Measurements from ENCODE around the gene CLEC7A. TPM values are rescaled to one million over a fixed set of nuclear protein-coding genes. Genes with fewer than 3 reads are reported as not detected.

CLEC7A gene
- total RNA-seq, 1 experiment from 2014 or later: not detected

DNA sequence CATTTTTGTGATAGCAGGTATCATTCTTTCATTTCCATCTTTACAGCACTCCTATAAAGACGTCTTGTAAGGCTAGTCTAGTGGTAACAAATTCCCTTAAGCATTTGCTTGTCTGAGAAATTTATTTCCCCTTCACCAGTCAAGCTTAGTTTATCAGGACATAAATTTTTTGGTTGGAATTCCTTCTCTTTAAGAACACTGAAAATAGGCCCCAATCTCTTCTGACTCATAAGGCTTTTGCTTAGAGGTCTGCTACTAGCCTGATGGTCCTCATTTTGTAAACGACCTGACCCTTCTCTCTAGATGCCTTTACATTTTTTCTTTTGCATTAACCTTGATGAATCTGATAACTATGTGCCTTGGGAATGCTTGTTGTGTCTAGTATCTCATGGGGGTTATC, 21.6 kb upstream of the CLEC7A start:
- peaks cover 0 to 2% of the 10 kb centered on the region in 2 experiments; a peak in 2 of 5 replicates for H3K9me3 Mint-ChIP-seq

More for the DNA sequence above, 21.6 kb upstream of the CLEC7A start:
- no peaks in the 10 kb centered on the region for H3K36me3 Mint-ChIP-seq (ENCODE audit: insufficient read depth in 1 of 3, low read depth in 3 of 3)
- Histone ChIP-seq H3K27me3 (ENCODE audit: insufficient read depth, low read length) (no peaks in the 10 kb centered on the region), H4K20me1 (ENCODE audit: control insufficient read depth, insufficient read depth, insufficient read length) (no peaks in the 10 kb centered on the region), H4K8ac (replicated peaks; ENCODE audit: insufficient read length, low read depth, low read length) (no peak overlapping the region), H3K9ac (ENCODE audit: extremely low read depth, insufficient read length, low read length) (no peak overlapping the region), H2AFZ (ENCODE audit: low read length) (no peak overlapping the region), H2BK5ac (ENCODE audit: insufficient read length, low read length) (no peak overlapping the region), H3K9me3 (ENCODE audit: control insufficient read depth, low read depth, low read length) (no peaks in the 10 kb centered on the region), H4K91ac (ENCODE audit: insufficient read length, low read depth, low read length) (no peak overlapping the region), H4K5ac (ENCODE audit: insufficient read length, low read depth, low read length) (no peak overlapping the region), H2BK15ac (ENCODE audit: low read depth, low read length) (no peak overlapping the region), H2BK12ac (ENCODE audit: insufficient read length, low read depth, low read length) (no peak overlapping the region), H3K23ac (ENCODE audit: insufficient read length, low read depth, low read length) (no peak overlapping the region), H3K14ac (ENCODE audit: insufficient read depth, low read length) (no peak overlapping the region), H2AK5ac (ENCODE audit: insufficient read length, low read length) (no peak overlapping the region), H3K18ac (ENCODE audit: insufficient read length, low read depth, low read length) (no peak overlapping the region), H3K23me2 (ENCODE audit: insufficient read length, low read depth, low read length, poor library complexity, severe bottlenecking) (peaks cover 9% of the 10 kb centered on the region), H3K27ac (ENCODE audit: insufficient read length, low read depth, low read length) (no peak overlapping the region), H3K79me1 (ENCODE audit: insufficient read depth, low read depth, low read length, poor library complexity, severe bottlenecking) (no peaks in the 10 kb centered on the region), H3K4ac (ENCODE audit: low read depth, low read length) (no peak overlapping the region), H3K56ac (ENCODE audit: insufficient read length, low read depth, low read length) (no peak overlapping the region), H2BK20ac (ENCODE audit: low read depth, low read length, poor library complexity, severe bottlenecking) (no peak overlapping the region), H3K4me2 (ENCODE audit: insufficient read depth, insufficient read length, low read length) (no peak overlapping the region), H3T11ph (ENCODE audit: low read length) (no peak overlapping the region), H3K79me2 (ENCODE audit: insufficient read depth, low read length) (no peaks in the 10 kb centered on the region), H3K4me1 (ENCODE audit: insufficient read depth, low read length) (no peaks in the 10 kb centered on the region; the same call in 1 of the 2 replicates), H2BK120ac (ENCODE audit: low read depth, low read length, poor library complexity, severe bottlenecking) (no peak overlapping the region)
- WGBS (ENCODE audit: extremely low coverage, insufficient read length, low lambda C conversion rate): no CpG with 5 or more reads among the region's 2 CpGs
- TF ChIP-seq, protein P1, sequence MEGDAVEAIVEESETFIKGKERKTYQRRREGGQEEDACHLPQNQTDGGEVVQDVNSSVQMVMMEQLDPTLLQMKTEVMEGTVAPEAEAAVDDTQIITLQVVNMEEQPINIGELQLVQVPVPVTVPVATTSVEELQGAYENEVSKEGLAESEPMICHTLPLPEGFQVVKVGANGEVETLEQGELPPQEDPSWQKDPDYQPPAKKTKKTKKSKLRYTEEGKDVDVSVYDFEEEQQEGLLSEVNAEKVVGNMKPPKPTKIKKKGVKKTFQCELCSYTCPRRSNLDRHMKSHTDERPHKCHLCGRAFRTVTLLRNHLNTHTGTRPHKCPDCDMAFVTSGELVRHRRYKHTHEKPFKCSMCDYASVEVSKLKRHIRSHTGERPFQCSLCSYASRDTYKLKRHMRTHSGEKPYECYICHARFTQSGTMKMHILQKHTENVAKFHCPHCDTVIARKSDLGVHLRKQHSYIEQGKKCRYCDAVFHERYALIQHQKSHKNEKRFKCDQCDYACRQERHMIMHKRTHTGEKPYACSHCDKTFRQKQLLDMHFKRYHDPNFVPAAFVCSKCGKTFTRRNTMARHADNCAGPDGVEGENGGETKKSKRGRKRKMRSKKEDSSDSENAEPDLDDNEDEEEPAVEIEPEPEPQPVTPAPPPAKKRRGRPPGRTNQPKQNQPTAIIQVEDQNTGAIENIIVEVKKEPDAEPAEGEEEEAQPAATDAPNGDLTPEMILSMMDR (conservative IDR thresholded peaks at IDR 0.05): no peak
- H3K4me1 Mint-ChIP-seq: peaks cover 0 to 7% of the 10 kb centered on the region in 2 experiments; a peak in 3 of 4 replicates
- H3K27ac Mint-ChIP-seq: no peak overlapping the region
- DNase-seq: no peak
- H3K4me3 Mint-ChIP-seq: no peak overlapping the region
- peaks cover 4% of the 10 kb centered on the region; the same call in 1 of the 2 replicates for H3K27me3 Mint-ChIP-seq (ENCODE audit: low read depth)
